PC-3 (cell line): ENCODE results near the gene CCDC90B. TPM values are rescaled to one million over a fixed set of nuclear protein-coding genes. Genes with fewer than 3 reads are reported as not detected.
A peak's percentile ranks its signal among the peaks of the same experiment; 100 is the strongest.

ENCODE experiments used
- ATAC-seq: fragments of 200-7000 bp; cut with Tn5 transposase; 2 replicates; pipeline ENCODE4 v1.9.1; 2020; ENCODE audit warnings: mild to moderate bottlenecking, moderate library complexity
- BruUV-seq: library from RNA; stranded (reverse); fragments of 400-500 nt; replicated peaks from 2 replicates; lab custom pipeline; 2021; lab: Mats Ljungman, UMichigan
- CTCF ChIA-PET: fragments of 300-600 bp; sonication (Branson Sonifier 250); formaldehyde crosslinking; loops from one replicate; lab custom pipeline; 2022; ENCODE audit warnings: antibody characterized with exemption; lab: Charles Lee
- POLR2A ChIA-PET: fragments of 300-600 bp; sonication (Branson Sonifier 250); formaldehyde crosslinking; loops from one replicate; lab custom pipeline; 2022; ENCODE audit warnings: antibody characterized with exemption; ENCODE audit not compliant: unreplicated experiment; lab: Charles Lee
- DNase-seq: peaks from one replicate; pipeline ENCODE4 v3.0.0-alpha.2; 2015
- H2AFZ ChIP-seq: fragments of 300-600 bp; sonication (generic); 2 replicates; pipeline ENCODE4 v1.6.0; 2016; ENCODE audit warnings: antibody characterized with exemption, low read length
- H3F3A ChIP-seq: fragments of 300-600 bp; sonication (generic); one replicate; pipeline ENCODE4 v1.6.0; 2017; ENCODE audit warnings: antibody characterized with exemption, low read length, control low read depth, mild to moderate bottlenecking; ENCODE audit not compliant: unreplicated experiment
- H3K27ac ChIP-seq: fragments of 300-600 bp; sonication (generic); 2 replicates; pipeline ENCODE4 v1.5.1; 2016; ENCODE audit warnings: mild to moderate bottlenecking, low read length
- H3K27me3 ChIP-seq: fragments of 300-600 bp; sonication (generic); 2 replicates; pipeline ENCODE4 v1.6.1; 2016; ENCODE audit warnings: low read length, mixed read lengths
- H3K36me3 ChIP-seq: fragments of 300-600 bp; sonication (generic); 2 replicates; pipeline ENCODE4 v1.6.1; 2016; ENCODE audit warnings: low read depth, mixed run types, low read length, mixed read lengths
- H3K4me1 ChIP-seq: fragments of 300-600 bp; sonication (generic); 2 replicates; pipeline ENCODE4 v1.5.1; 2016; ENCODE audit warnings: low read length; ENCODE audit not compliant: insufficient read depth
- H3K4me2 ChIP-seq: fragments of 300-600 bp; sonication (generic); 2 replicates; pipeline ENCODE4 v1.6.0; 2016; ENCODE audit warnings: low read length
- H3K4me3 ChIP-seq: fragments of 300-600 bp; sonication (generic); 2 replicates; pipeline ENCODE4 v1.5.1; 2016; ENCODE audit warnings: mild to moderate bottlenecking, low read length, mixed read lengths
- H3K79me2 ChIP-seq: fragments of 300-600 bp; sonication (generic); 2 replicates; pipeline ENCODE4 v1.6.1; 2017; ENCODE audit warnings: low read length, mixed read lengths
- H3K9ac ChIP-seq: fragments of 300-600 bp; sonication (generic); 2 replicates; pipeline ENCODE4 v1.6.0; 2016; ENCODE audit warnings: mild to moderate bottlenecking, low read length
- H3K9me2 ChIP-seq: fragments of 300-600 bp; sonication (generic); replicated peaks from 2 replicates; pipeline ENCODE4 v1.6.1; 2016; ENCODE audit warnings: mixed run types, low read length, mixed read lengths
- H3K9me3 ChIP-seq: fragments of 300-600 bp; sonication (generic); 2 replicates; pipeline ENCODE4 v1.6.1; 2016; ENCODE audit warnings: low read length, mixed read lengths
- H4K20me1 ChIP-seq: fragments of 300-600 bp; sonication (generic); 2 replicates; pipeline ENCODE4 v1.6.1; 2016; ENCODE audit warnings: low read length, mixed read lengths
- CTCF ChIP-seq: fragments of 300-600 bp; sonication (generic); conservative IDR thresholded peaks from 2 replicates; pipeline ENCODE4 v1.5.1; 2017; ENCODE audit warnings: antibody characterized with exemption, low read depth, mild to moderate bottlenecking, low read length
- EZH2 ChIP-seq: fragments of 300-600 bp; sonication (generic); IDR thresholded peaks from one replicate; pipeline ENCODE4 v1.6.1; 2017; ENCODE audit warnings: antibody characterized with exemption, mild to moderate bottlenecking, low read length; ENCODE audit not compliant: unreplicated experiment
- EZH2phosphoT487 ChIP-seq: fragments of 300-600 bp; sonication (generic); IDR thresholded peaks from 2 replicates; pipeline ENCODE4 v1.6.1; 2018; ENCODE audit warnings: mild to moderate bottlenecking, antibody characterized with exemption, low read length, borderline replicate concordance
- intact Hi-C: fragments of 100-400 bp; cut with micrococcal nuclease; formaldehyde crosslinking; loops from 2 replicates; pipeline ENCODE4 v1.9.0; 2023
- total RNA-seq: library from RNA; depleted of rRNA; stranded (reverse); fragments of >200 nt; gene quantifications from 2 replicates; pipeline ENCODE4 v1.2.3, GENCODE V29; 2014

The CCDC90B gene
- total RNA-seq, 1 experiment from 2014 or later: 59.4 TPM

- BruUV-seq: no TSS peak
- intact Hi-C loops: no loop called here
- TF ChIP-seq CTCF (no peak), EZH2 (no peak), EZH2phosphoT487 (no peak)
These were observed 62.7 kb downstream of the CCDC90B start for GRCh38 chr11:83223457-83223856.

DNA sequence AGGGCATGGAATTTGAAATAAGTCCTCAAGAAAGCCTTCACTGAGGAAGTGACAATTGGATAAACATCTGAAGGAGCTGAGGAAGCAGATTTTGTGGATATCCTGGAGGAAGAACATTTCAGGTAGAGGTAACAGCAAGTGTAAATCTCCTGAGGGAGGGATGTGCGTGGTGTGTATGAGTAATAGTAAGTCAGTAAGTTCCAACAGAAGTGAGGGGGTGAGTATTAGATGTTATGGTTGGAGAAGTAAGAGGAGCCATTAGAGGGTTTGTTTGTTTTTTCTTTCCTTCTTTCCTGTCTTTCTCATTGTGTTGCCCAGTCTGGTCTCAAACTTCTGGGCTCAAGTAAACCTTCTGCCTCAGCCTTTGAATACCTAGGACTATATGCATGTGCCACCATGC is 63.7 kb downstream of the CCDC90B start:
- Histone ChIP-seq H3K4me3 (no peak overlapping the region), H3K9me2 (no peaks in the 10 kb centered on the region), H4K20me1 (no peaks in the 10 kb centered on the region), H3K9ac (no peak overlapping the region), H3K9me3 (no peaks in the 10 kb centered on the region), H3K79me2 (no peaks in the 10 kb centered on the region), H3K27ac (no peak overlapping the region), H3F3A (no peaks in the 10 kb centered on the region), H2AFZ (no peak overlapping the region), H3K27me3 (no peaks in the 10 kb centered on the region), H3K4me1 (no peaks in the 10 kb centered on the region), H3K4me2 (no peak overlapping the region), H3K36me3 (no peaks in the 10 kb centered on the region)
- intact Hi-C loops: no loop called here
- BruUV-seq: no TSS peak
- ChIA-PET CTCF (no interaction called here), POLR2A (no interaction called here)
- DNase-seq (peak; percentile 46), ATAC-seq (peak; percentile 56; the same call in 1 of the 2 replicates)
- no peak for TF ChIP-seq EZH2phosphoT487
- no peak for TF ChIP-seq CTCF
- no peak for TF ChIP-seq EZH2

More at GRCh38 chr11:83223457-83223856, 62.7 kb downstream of the CCDC90B start:
- ATAC-seq (no peak), DNase-seq (no peak)
- CTCF ChIA-PET: no interaction called here
- Histone ChIP-seq H3K36me3 (no peaks in the 10 kb centered on the region), H3K4me1 (no peaks in the 10 kb centered on the region), H4K20me1 (no peaks in the 10 kb centered on the region), H3K9me3 (no peaks in the 10 kb centered on the region), H3K4me2 (no peak overlapping the region), H3K27ac (no peak overlapping the region), H3K79me2 (no peaks in the 10 kb centered on the region), H2AFZ (no peak overlapping the region), H3K4me3 (no peak overlapping the region), H3F3A (no peaks in the 10 kb centered on the region), H3K9me2 (no peaks in the 10 kb centered on the region), H3K27me3 (no peaks in the 10 kb centered on the region), H3K9ac (no peak overlapping the region)
- POLR2A ChIA-PET: no interaction called here

GRCh38 chr11:83221694-83222093 is 64.5 kb downstream of the CCDC90B start:
- H3K36me3 ChIP-seq: no peaks in the 10 kb centered on the region
- intact Hi-C loops: no loop called here
- H3K4me1 ChIP-seq: no peaks in the 10 kb centered on the region
- BruUV-seq: no TSS peak
- no peak overlapping the region for H3K4me3 ChIP-seq
- H3K27ac ChIP-seq: no peak overlapping the region
- no peaks in the 10 kb centered on the region for H3K79me2 ChIP-seq
- H3F3A ChIP-seq: no peaks in the 10 kb centered on the region
- CTCF ChIA-PET: no interaction called here
- H3K9me2 ChIP-seq: no peaks in the 10 kb centered on the region
- ATAC-seq (no peak), DNase-seq (no peak)
- H2AFZ ChIP-seq: no peak overlapping the region
- H3K9ac ChIP-seq: no peak overlapping the region
- H4K20me1 ChIP-seq: no peaks in the 10 kb centered on the region
- POLR2A ChIA-PET: no interaction called here
- H3K9me3 ChIP-seq: no peaks in the 10 kb centered on the region
- no peak for TF ChIP-seq EZH2phosphoT487
- no peak for TF ChIP-seq EZH2
- no peak for TF ChIP-seq CTCF
- H3K4me2 ChIP-seq: no peak overlapping the region
- no peaks in the 10 kb centered on the region for H3K27me3 ChIP-seq
